Measurements from ENCODE around the gene GPS2.

Gene GPS2

GRCh38 chr17:7306911-7307685 is 8.1 kb downstream of the GPS2 start, which contains the start of gene EIF5A:
EIF5A (plus strand) TSS chr17:7307628; CDS start chr17:7309636, 2,008 bp downstream.
- peaks cover 33% of the 10 kb centered on the region for H3K36me3 Mint-ChIP-seq
- peak; percentile 100 for DNase-seq
- peaks cover 45% of the 10 kb centered on the region for H3K4me1 Mint-ChIP-seq

DNA sequence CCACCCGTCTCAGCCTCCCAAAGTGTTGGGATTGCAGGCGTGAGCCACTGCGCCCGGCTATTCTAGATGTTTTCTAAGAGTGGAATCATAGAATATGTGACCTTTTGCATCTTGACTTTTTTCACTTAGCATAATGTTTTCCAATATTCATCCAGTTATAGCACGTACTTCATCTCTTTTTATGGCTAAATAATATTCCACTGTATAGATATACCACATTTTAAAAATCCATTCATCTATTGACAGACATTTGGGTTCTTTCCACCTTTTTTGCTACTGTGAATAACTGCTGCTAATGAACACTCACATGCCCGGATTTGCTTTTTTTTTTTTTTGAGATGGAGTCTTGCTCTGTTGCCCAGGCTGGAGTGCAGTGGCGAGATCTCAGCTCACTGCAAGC is 11.0 kb downstream of the GPS2 start:
- H3K9me3 Mint-ChIP-seq, result no peaks in the 10 kb centered on the region
- H3K27ac Mint-ChIP-seq, result peak overlapping the region; percentile 3
- no peak for DNase-seq
- peaks cover 8% of the 10 kb centered on the region for H3K36me3 Mint-ChIP-seq
- peaks cover 26% of the 10 kb centered on the region for H3K27me3 Mint-ChIP-seq
- no peak overlapping the region for H3K4me3 Mint-ChIP-seq
- peaks cover 18% of the 10 kb centered on the region for H3K4me1 Mint-ChIP-seq
- CTCF ChIA-PET, result interaction anchor here (1.1 to 2.5 kb wide), 2 partner anchors 8 to 20 kb away, joined by 4 to 11 read pairs; no protein-coding TSS in a partner anchor

More at GRCh38 chr17:7306911-7307685, 8.1 kb downstream of the GPS2 start, which contains the start of gene EIF5A:
- Mint-ChIP-seq H3K27ac (peak within 1 kb of the TSS; percentile 100), H3K9me3 (no peaks in the 10 kb centered on the region), H3K27me3 (peaks cover 4% of the 10 kb centered on the region), H3K4me3 (peak within 1 kb of the TSS; percentile 96)
- CTCF ChIA-PET, result no interaction called here

- Mint-ChIP-seq H3K4me3 (no peak overlapping the region), H3K27ac (peak overlapping the region; percentile 52)
- CTCF ChIA-PET, result interaction anchor here (0.6 to 5.8 kb wide), 22 partner anchors 9 to 250 kb away, joined by 3 to 78 read pairs (median 3); partner anchors contain the start of genes ACADVL, DLG4, GABARAP and NEURL4
Measured at GRCh38 chr17:7296189-7296861, 18.8 kb downstream of the GPS2 start.

GRCh38 chr17:7295230-7296180 is 19.7 kb downstream of the GPS2 start:
- peak overlapping the region; percentile 52 for H3K27ac Mint-ChIP-seq
- no peak for DNase-seq
- CTCF ChIA-PET, result interaction anchor here (0.6 to 5.8 kb wide), 20 partner anchors 10 to 250 kb away, joined by 3 to 78 read pairs (median 3); partner anchors contain the start of genes ACADVL, DLG4, NEURL4 and SLC2A4

More at GRCh38 chr17:7296189-7296861, 18.8 kb downstream of the GPS2 start:
- no peaks in the 10 kb centered on the region for H3K9me3 Mint-ChIP-seq
- H3K36me3 Mint-ChIP-seq, result no peaks in the 10 kb centered on the region
- peak; percentile 71 for DNase-seq
- H3K27me3 Mint-ChIP-seq, result peaks cover 91% of the 10 kb centered on the region
- H3K4me1 Mint-ChIP-seq, result peaks cover 28% of the 10 kb centered on the region

GRCh38 chr17:7294614-7295153 is 20.5 kb downstream of the GPS2 start, which contains the start of gene YBX2:
YBX2 (minus strand) TSS chr17:7294639; CDS start chr17:7294500, 139 bp downstream.
- H3K4me1 Mint-ChIP-seq, result peaks cover 28% of the 10 kb centered on the region
- H3K27ac Mint-ChIP-seq, result peak within 1 kb of the TSS; percentile 2
- peaks cover 93% of the 10 kb centered on the region for H3K27me3 Mint-ChIP-seq
- no peaks in the 10 kb centered on the region for H3K36me3 Mint-ChIP-seq
- peak within 1 kb of the TSS; percentile 74 for H3K4me3 Mint-ChIP-seq
- no peaks in the 10 kb centered on the region for H3K9me3 Mint-ChIP-seq
- CTCF ChIA-PET, result no interaction called here
- DNase-seq, result peak; percentile 85

More at GRCh38 chr17:7295230-7296180, 19.7 kb downstream of the GPS2 start:
- Mint-ChIP-seq H3K9me3 (no peaks in the 10 kb centered on the region), H3K27me3 (peaks cover 93% of the 10 kb centered on the region), H3K36me3 (no peaks in the 10 kb centered on the region), H3K4me1 (peaks cover 28% of the 10 kb centered on the region), H3K4me3 (peak overlapping the region; percentile 74)

DNA sequence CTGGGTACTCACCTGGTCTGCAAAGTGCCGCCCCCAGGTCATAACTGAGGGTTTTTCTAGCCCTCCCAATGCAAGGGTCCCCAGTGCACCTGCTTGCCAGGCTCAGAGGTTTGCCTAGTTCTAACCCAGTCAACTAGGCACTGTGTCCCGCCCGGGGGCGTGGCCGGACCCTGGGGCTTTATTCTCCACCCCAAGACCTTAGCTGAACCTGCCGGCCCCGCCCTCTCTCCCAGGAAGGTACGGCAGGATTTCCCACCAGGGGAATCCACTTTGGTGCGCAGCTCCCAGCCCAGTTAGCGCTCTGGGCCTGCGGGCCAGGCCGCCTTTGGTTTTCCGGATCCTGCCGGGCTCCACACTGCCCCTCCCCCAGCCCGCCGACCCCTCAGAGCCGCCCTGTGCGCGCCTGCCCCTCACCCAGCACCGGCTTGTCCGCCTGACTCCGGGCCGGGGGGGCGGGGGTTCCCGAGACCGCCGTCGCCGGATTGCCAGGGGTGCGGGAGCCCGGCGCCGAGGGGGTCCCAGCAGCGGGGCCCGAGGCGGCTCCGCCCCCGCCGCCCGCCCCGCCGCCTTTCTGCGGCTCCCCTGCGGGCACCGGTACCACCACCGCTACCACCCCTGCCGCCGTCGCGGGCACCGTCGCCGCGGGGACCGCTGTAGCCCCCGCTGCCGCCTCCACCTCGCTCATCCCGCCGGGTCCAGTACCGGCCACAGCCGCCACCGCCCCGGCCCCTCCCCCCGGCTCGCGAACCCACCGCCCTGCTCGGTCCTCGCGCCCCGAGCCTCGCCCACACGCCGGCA is 21.1 kb downstream of the GPS2 start:
- no peak overlapping the region for H3K27ac Mint-ChIP-seq
- H3K4me3 Mint-ChIP-seq, result no peak overlapping the region
- peaks cover 28% of the 10 kb centered on the region for H3K4me1 Mint-ChIP-seq
- CTCF ChIA-PET, result interaction anchor here (0.6 kb wide), 1 partner anchor 444 kb away, joined by 3 read pairs; no protein-coding TSS in a partner anchor
- peak; percentile 59 for DNase-seq
- peaks cover 96% of the 10 kb centered on the region for H3K27me3 Mint-ChIP-seq
- H3K36me3 Mint-ChIP-seq, result no peaks in the 10 kb centered on the region
- H3K9me3 Mint-ChIP-seq, result no peaks in the 10 kb centered on the region

GRCh38 chr17:7293159-7293558 is 22.0 kb downstream of the GPS2 start:
- no peak for DNase-seq
- Mint-ChIP-seq H3K4me1 (peaks cover 28% of the 10 kb centered on the region), H3K36me3 (no peaks in the 10 kb centered on the region), H3K27me3 (peaks cover 98% of the 10 kb centered on the region), H3K27ac (no peak overlapping the region), H3K4me3 (no peak overlapping the region), H3K9me3 (no peaks in the 10 kb centered on the region)
- CTCF ChIA-PET, result no interaction called here

DNA sequence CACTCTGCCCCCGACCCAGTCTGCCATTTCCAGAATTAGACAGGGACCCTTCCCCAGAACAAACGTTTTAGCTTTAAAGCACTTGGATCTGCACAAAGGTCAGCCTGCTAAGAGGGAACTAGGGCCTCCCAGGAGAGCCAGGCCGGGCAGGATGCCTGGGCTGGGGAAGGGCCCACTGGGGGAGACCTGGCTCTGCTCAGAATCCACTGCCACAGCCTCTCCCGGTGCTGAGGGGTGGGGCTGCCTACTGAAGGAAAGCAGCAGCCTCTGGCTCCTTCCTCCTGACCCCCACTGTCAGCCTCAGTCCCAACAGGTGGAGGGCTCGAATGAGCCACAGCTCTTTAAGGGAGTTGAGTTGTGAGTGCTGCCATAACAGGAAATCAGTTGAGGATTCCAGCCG is 22.4 kb downstream of the GPS2 start:
- H3K4me3 Mint-ChIP-seq, result no peak overlapping the region
- no peak for DNase-seq
- peaks cover 28% of the 10 kb centered on the region for H3K4me1 Mint-ChIP-seq
- CTCF ChIA-PET, result interaction anchor here (0.6 kb wide), 1 partner anchor 12 kb away, joined by 4 read pairs; the partner anchor contains the start of gene SLC2A4
- no peak overlapping the region for H3K27ac Mint-ChIP-seq
- H3K36me3 Mint-ChIP-seq, result no peaks in the 10 kb centered on the region
- H3K9me3 Mint-ChIP-seq, result no peaks in the 10 kb centered on the region
- H3K27me3 Mint-ChIP-seq, result peaks cover 98% of the 10 kb centered on the region

GRCh38 chr17:7292194-7292593 is 23.0 kb downstream of the GPS2 start:
- H3K36me3 Mint-ChIP-seq, result no peaks in the 10 kb centered on the region
- CTCF ChIA-PET, result interaction anchor here (0.6 kb wide), 1 partner anchor 11 kb away, joined by 4 read pairs; the partner anchor contains the start of gene SLC2A4
- DNase-seq, result no peak
- peaks cover 28% of the 10 kb centered on the region for H3K4me1 Mint-ChIP-seq
- H3K4me3 Mint-ChIP-seq, result no peak overlapping the region
- no peaks in the 10 kb centered on the region for H3K9me3 Mint-ChIP-seq
- H3K27me3 Mint-ChIP-seq, result peaks cover 98% of the 10 kb centered on the region
- no peak overlapping the region for H3K27ac Mint-ChIP-seq

- CTCF ChIA-PET, result no interaction called here
- no peak overlapping the region for H3K4me3 Mint-ChIP-seq
- no peaks in the 10 kb centered on the region for H3K36me3 Mint-ChIP-seq
- H3K4me1 Mint-ChIP-seq, result peaks cover 16% of the 10 kb centered on the region
- H3K9me3 Mint-ChIP-seq, result no peaks in the 10 kb centered on the region
- H3K27ac Mint-ChIP-seq, result no peak overlapping the region
- no peak for DNase-seq
- peaks cover 97% of the 10 kb centered on the region for H3K27me3 Mint-ChIP-seq
Measured at GRCh38 chr17:7290685-7291084, 24.5 kb downstream of the GPS2 start.

DNA sequence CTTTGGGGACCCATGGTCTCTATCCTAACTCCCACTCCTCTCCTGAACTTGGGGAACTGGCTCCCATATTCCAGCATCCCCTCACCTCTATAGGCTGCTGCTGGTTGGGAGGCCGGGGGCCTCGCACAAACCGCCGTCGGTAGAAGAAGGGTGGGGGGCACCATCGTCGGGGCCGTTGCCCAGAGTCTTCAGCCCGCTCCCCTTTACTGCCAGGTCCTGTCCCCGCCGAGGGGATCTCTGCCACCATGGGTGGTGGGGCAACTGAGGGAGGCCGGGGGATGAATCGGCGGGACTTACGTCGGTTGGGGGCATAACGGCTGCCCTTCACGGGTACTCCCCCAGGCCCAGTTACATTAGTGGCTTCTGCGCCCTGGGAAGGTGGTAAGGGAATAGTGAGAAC is 25.0 kb downstream of the GPS2 start:
- Mint-ChIP-seq H3K4me3 (no peak overlapping the region), H3K27me3 (peaks cover 97% of the 10 kb centered on the region), H3K4me1 (peaks cover 13% of the 10 kb centered on the region), H3K36me3 (no peaks in the 10 kb centered on the region), H3K27ac (no peak overlapping the region), H3K9me3 (no peaks in the 10 kb centered on the region)
- CTCF ChIA-PET, result no interaction called here
- no peak for DNase-seq

DNA sequence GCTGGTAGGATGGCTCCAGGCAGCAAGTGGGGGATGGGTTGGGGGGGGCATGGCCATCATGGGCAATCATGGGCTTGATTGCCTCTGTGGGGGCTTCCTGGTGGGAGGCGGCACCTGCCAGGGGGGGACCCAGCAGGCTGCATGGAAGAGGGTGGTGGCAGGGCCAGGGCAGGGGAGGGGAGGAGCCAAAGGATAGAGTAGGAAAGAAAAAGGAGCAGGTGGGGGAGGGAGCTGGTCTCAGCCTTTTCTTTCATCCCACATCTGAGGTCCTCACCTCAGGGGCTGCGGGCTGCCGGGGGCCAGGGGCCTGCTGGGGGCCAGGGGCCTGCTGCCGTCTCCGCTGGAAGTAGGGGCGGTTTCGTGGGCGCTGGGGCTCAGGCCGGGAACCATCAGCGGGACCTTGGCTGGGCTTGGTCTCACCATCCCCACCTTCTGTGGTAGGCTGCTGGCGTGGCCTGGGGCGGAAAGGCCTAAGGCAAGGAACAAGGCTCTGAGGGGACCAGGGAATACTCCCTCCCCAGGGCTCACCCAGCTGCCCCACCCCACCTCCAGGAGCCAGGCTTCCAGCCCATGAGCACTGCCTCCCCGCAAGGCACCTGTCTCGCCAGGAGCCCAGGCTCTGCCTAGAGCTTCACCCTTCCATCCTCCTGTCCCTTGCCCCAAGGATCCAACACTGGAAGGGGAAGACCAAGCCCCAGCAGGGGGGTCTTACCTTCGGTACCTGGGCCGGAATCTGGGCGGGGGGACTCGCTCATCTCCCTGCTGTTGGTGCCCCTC is 25.7 kb downstream of the GPS2 start:
- CTCF ChIA-PET, result no interaction called here
- Mint-ChIP-seq H3K27ac (no peak overlapping the region), H3K36me3 (no peaks in the 10 kb centered on the region), H3K27me3 (peaks cover 97% of the 10 kb centered on the region), H3K4me3 (no peak overlapping the region), H3K4me1 (peaks cover 9% of the 10 kb centered on the region), H3K9me3 (no peaks in the 10 kb centered on the region)
- no peak for DNase-seq
